NCI-H69 (cell line): ENCODE results near the gene KRTAP10-2.
A peak's percentile ranks its signal among the peaks of the same experiment; 100 is the strongest.

Experiments used
- DNase-seq: peaks from one replicate; lab custom pipeline; 2025; lab: John Stamatoyannopoulos, UW

KRTAP10-2 gene

DNA sequence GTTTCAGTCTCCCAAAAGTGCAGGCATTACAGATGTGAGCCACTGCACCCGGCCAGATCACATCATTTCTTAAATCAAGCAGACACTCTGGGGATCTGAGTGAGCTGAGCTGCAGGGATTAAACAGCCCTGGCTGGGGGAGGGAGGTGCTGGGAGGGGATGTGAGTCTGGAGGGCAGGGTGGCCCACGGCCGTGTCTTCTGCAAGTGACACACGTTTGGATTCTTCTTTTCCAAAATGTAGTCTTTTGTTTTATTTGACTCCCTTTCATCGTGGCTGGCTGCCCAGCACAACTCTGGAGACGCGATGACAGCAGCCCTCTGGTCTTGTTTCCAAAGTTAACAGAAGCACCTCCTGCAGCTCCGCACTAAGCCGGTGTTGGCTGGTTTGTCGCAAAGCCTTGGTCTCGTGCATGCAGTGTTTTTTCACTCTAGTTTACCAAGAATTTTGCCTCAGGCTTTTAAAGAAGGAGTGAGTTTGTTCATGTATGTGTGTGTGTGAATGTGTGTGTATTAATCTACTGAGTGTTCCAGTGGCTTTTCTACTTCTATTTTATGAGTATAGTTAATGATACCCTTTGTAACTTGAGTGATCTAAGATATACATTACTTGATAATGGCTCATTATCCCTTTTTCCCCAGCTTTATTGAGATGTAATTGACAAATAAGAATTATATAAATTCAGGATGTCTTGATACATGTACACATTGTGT is 31.9 kb upstream of the KRTAP10-2 start:
- DNase-seq, result peak; percentile 95

DNA sequence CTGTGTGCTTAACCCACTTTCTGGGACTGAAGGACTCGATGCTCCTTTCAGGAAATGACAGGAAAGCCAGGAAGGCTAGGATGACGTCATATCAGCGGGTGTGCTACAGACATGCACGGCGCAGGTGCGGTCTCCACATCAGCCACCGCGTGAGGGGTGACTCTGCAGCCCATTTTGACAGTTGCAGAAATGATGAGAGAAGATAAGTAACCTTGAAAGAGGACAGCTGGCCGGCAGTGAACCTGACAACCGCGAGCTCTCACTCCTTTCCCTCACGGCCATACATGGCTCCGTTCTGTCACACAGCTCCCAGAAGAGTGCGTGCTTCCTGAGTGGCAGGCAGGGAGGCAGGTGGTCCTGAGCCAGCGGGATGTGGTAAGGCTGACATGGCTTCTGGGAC is 30.8 kb upstream of the KRTAP10-2 start:
- DNase-seq, result peak; percentile 80

DNA sequence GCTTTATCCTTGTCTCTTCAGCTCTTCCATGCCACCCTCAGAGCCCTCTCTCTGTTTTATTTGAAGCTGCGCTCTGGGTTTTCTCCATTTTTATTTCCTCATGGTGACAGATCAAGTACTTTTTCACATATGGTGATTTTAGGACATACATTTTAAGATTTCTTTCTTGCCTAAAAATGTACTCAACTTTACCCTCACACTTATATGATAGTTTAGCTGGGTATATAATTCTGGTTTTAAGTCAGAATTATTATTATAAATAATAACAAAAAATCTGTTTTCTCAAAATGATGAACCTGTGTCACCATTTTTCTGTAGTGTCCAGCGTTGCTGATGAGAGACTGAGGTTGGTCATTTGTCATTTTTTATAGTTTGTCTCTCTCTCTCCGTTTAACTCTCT is 29.9 kb upstream of the KRTAP10-2 start:
- no peak for DNase-seq

DNA sequence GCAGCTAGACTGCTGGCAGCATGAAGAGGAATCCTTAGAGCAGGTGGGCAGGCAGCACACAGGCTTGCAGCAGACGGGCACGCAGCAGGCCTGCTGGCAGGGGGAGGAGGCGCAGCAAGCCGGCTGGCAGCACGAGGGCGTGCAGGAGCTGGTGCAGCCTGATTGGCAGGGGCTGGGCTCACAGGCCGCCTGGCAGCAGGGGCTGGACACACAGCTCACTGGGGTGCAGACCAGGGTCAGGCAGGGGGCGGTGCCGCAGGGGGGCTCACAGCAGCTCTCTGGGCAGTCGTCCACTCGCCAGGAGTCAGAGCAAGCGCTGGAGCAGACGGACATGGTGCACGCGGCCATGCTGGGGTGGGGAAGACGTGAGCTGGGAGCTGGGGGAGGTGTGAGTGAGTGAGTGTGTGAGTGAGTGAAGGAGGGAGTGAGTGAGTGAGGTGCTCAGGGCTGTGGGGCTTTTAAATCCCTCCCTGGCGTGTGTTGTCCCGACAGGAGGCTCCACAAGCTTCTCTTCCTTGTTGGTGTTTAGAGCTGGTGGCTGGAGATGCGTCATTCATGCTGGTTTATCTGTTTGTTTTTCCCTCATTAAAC is 29.0 kb upstream of the KRTAP10-2 start, which contains the start of gene KRTAP10-5:
TSS of gene KRTAP10-5 (minus strand) at position 374 of the 591 bp plus-strand sequence. CDS start at position 348, 26 bp downstream.
- peak; percentile 78 for DNase-seq

GRCh38 chr21:44579833-44580144 is 28.5 kb upstream of the KRTAP10-2 start:
- DNase-seq, result no peak

DNA sequence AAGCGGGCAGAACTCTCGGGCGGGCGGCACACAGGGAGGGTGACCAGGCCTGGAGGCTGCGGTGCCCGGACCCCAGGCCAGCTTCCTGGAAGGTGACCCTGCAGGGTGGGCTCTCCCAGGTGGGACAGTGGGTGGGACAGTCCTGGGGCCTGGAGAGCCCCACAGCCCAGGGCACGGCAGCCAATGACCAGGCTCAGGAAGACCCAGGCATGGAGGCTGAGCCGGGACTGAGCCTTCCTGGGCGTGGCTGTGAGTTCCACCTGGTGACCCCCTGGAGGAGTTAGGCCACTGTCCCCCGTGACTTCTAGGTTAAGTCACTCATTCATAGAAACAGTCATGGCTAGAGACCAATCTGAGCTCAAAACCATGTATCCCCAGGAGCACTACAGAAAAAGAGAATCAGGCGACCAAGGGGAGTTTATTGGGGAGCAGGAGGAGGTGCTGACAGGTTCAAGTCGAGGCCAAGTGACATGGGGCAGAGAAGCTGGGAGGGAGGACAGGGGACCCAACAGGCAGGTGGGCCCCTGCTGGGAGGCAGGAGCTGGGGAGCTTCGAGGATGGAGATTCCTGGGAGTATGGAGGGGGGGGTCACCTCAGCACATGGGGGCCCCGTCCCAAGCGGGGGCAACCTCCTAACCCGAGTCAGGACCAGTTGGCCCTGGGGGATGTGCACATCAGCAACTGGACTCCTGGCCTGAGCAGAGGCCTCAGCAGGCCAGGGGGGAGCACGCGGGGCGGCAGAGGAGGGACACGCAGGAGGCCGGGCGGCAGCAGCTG is 27.9 kb upstream of the KRTAP10-2 start:
- DNase-seq, result no peak

DNA sequence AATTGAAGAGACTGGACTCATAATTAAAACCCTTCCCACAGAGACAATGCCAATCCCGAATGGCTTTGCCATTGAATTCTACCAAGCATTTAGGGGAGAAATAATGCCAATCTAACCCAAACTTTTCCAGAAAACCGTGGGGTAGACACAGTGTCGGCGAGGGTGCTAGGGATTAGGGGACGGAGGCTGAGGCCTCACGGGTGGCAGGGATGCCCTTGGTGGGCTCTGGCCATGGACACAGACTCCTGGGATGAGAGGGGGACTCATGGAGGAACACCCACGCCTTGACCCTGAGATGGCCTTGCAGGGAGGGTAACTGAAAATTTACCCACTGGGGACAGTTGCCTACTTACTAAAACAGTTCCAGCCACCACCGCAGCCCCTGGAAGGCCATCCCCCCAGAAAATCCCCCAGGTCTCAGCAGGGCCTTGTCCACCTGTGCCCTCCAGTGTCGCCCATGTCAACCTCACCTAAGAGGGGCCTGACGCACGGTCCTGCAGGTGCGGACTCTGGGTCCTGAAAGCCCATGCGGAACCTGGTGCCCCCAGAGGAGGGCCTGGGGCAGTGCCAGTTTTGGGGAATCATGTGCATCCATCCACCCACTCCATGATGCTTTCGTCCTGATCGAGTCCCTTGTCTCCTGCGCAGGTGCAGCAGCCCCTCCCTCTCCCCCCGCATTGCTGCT is 27.2 kb upstream of the KRTAP10-2 start:
- no peak for DNase-seq

DNA sequence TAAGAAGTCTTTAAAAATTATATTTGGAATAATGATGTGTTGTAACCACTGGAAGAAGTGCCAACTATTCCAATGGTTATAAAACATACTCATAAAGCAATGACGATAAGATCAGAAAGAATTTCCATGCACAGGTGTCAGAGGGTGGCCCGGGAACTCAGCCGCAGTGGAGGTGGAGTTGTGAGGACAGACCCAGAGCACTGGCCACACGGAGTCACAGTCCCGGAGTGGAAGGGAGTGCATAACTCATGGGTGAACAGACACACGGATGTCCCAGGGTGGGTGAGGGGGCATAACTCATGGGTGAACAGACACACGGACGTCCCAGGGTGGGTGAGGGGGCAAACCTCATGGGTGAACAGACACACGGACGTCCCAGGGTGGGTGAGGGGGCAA is 24.7 kb upstream of the KRTAP10-2 start:
- no peak for DNase-seq

GRCh38 chr21:44575307-44576024 is 24.2 kb upstream of the KRTAP10-2 start:
- no peak for DNase-seq

DNA sequence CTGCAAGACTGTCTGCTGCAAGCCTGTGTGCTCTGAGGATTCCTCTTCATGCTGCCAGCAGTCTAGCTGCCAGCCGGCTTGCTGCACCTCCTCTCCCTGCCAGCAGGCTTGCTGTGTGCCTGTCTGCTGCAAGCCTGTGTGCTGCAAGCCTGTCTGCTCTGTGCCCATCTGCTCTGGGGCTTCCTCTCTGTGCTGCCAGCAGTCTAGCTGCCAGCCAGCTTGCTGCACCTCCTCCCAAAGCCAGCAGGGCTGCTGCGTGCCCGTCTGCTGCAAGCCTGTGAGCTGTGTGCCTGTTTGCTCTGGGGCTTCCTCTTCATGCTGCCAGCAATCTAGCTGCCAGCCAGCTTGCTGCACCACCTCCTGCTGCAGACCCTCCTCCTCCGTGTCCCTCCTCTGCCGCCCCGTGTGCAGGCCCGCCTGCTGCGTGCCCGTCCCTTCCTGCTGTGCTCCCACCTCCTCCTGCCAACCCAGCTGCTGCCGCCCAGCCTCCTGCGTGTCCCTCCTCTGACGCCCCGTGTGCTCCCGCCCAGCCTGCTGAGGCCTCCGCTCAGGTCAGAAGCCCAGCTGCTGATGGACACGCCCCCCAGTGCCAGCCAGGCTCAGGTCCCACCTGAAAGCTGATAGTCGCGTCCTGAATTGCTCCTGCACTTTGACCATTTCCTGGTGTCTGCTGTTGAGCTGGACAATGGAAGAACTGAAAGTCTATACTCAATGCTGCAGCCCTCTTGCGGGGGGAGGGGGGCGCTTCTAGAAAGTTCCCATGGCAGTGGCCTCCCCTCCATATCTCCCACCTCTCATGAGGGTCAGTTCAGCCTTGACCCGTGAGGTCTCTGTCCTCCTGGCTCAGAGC is 23.4 kb upstream of the KRTAP10-2 start:
- DNase-seq, result peak; percentile 75

- DNase-seq, result peak; percentile 78
Measured at GRCh38 chr21:44573630-44574456, 22.5 kb upstream of the KRTAP10-2 start, which contains the start of gene KRTAP10-4. TSS of gene KRTAP10-4 (plus strand) at chr21:44573729. CDS start at chr21:44573759, 30 bp downstream.

- DNase-seq, result peak; percentile 41
Measured at GRCh38 chr21:44572959-44573583, 21.8 kb upstream of the KRTAP10-2 start.

- no peak for DNase-seq
Measured at GRCh38 chr21:44571844-44572782, 20.8 kb upstream of the KRTAP10-2 start.

DNA sequence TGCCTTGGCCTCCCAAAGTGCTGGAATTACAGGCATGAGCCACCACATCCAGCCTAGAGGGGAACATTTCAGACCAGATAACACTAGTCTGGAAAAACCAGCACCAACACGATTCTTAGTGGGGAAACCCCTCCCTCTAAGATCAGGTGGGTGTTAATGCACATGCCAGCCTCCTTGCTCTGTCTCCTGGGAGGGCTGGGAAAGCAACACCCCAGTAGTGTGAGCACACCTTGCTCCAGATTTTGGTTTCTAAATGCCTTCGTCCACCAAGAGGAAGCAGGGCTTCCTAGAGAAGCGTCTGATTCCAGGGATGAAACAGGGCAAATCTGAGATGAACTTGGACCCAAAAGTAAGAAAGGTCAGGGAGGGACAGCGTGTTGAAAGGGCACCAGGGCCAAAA is 20.0 kb upstream of the KRTAP10-2 start:
- DNase-seq, result no peak

DNA sequence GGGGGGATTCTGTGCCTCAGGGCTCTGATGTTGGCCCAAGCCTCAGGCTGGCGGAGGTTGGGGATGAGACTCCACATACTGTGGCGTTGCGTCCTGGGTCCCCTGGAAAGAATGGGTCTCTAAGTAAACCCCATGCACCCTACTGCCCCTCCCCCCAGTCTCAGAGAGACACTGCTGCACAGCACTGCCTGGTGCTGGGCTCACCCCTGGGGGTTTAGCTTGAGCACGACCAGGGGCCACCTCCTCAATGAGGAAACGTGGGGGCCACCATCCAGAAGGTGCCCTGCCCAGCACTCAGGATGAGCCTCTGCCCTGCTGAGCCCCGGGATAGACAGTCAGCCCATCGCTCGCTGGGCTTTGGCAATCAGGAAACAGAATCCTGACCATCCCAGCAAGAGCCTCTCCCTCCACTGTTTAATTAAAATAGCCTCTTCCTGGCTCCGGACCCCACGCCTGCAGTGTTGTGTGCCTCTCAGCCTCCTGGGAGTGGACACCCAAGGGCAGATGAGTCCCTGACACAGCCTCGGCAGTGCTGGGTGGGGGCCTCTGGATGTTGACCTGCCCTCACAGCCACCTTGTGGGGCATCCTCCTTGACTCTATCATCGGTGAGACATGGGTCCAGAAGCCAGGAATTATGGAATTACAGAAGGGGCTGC is 18.7 kb upstream of the KRTAP10-2 start:
- DNase-seq, result no peak

GRCh38 chr21:44568667-44569556 is 17.6 kb upstream of the KRTAP10-2 start:
- DNase-seq, result peak; percentile 73

DNA sequence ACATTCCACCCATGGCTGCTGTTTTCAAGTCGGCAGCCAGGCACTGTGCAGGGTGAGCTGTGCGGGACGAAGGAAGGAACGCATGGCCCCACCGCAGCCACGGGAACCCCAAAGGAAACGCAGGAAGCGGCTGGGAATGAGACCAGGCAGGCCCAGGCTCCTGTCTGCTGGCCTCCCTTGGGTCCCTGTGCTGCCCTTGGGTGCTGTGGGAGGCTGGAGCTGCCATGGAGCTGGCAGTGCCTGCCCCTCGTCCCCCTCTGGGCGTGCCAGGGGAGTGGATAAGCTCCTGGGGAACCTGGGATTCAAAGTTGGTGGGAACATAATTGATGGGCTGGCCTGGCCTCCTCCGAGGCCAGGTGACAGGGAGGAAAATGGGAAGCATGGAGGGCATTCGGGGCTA is 17.0 kb upstream of the KRTAP10-2 start:
- DNase-seq, result peak; percentile 49
